Activated CD8-positive, alpha-beta memory T cell treated with anti-CD3 and anti-CD28 coated beads, Interleukin-2, amount 10 ng/mL, durations not matched to agents 7 days and 5 days (primary cell): Measurements from ENCODE around the gene GLTP. TPM values are rescaled to one million over a fixed set of nuclear protein-coding genes. Genes with fewer than 3 reads are reported as not detected.
A peak's percentile ranks its signal among the peaks of the same experiment; 100 is the strongest.

Source experiments
- ATAC-seq: fragments of 150-1000 bp; cut with Tn5 transposase; one replicate; pipeline ENCODE4 v1.10.0; 2021; ENCODE audit warnings: moderate library complexity
- CTCF ChIA-PET: fragments of 350-600 bp; sonication (Branson Sonifier 250); formaldehyde crosslinking; loops from one replicate; lab custom pipeline; 2021; ENCODE audit warnings: antibody characterized with exemption; lab: Charles Lee
- DNase-seq: peaks from one replicate; pipeline ENCODE4 v3.0.0-alpha.2; 2020
- H3K27ac Mint-ChIP-seq: one replicate; pipeline ENCODE4 v1.8.0; 2021; ENCODE audit warnings: mild to moderate bottlenecking, mixed read lengths
- H3K27me3 Mint-ChIP-seq: one replicate; pipeline ENCODE4 v1.8.0; 2021; ENCODE audit warnings: mixed read lengths
- H3K36me3 Mint-ChIP-seq: one replicate; pipeline ENCODE4 v1.8.0; 2021; ENCODE audit warnings: mild to moderate bottlenecking, mixed read lengths
- H3K4me1 Mint-ChIP-seq: one replicate; pipeline ENCODE4 v1.8.0; 2021; ENCODE audit warnings: mixed read lengths
- H3K4me3 Mint-ChIP-seq: one replicate; pipeline ENCODE4 v1.8.0; 2021; ENCODE audit warnings: mild to moderate bottlenecking, moderate library complexity, mixed read lengths
- H3K9me3 Mint-ChIP-seq: one replicate; pipeline ENCODE4 v1.8.0; 2022; ENCODE audit warnings: low read depth, mixed read lengths
- total RNA-seq, 2 experiments: library from RNA; stranded (reverse); gene quantifications; one replicate each; pipeline ENCODE4 v1.2.3, GENCODE V29; 2021

GLTP gene
- total RNA-seq, 2 experiments from 2014 or later: 16.3 to 19.2 TPM

- H3K27ac Mint-ChIP-seq: no peak overlapping the region
- no peaks in the 10 kb centered on the region for H3K9me3 Mint-ChIP-seq
- CTCF ChIA-PET: interaction anchor here (1.0 to 2.4 kb wide), 7 partner anchors 19 to 453 kb away, joined by 3 to 16 read pairs (median 4); partner anchors contain the start of gene TCHP
- no peak for ATAC-seq
- H3K4me1 Mint-ChIP-seq: peaks cover 31% of the 10 kb centered on the region
- no peaks in the 10 kb centered on the region for H3K36me3 Mint-ChIP-seq
- no peak for DNase-seq
- H3K27me3 Mint-ChIP-seq: no peaks in the 10 kb centered on the region
- peak overlapping the region; percentile 83 for H3K4me3 Mint-ChIP-seq
These were observed 1.4 kb upstream of the GLTP start for GRCh38 chr12:109881752-109882151.

- Mint-ChIP-seq H3K36me3 (no peaks in the 10 kb centered on the region), H3K27me3 (no peaks in the 10 kb centered on the region), H3K4me1 (peaks cover 37% of the 10 kb centered on the region), H3K27ac (peak overlapping the region; percentile 87), H3K4me3 (peak overlapping the region; percentile 83), H3K9me3 (no peaks in the 10 kb centered on the region)
- DNase-seq (no peak), ATAC-seq (no peak)
- CTCF ChIA-PET: interaction anchor here (2.0 to 2.4 kb wide), 2 partner anchors 20 to 28 kb away, joined by 8 to 16 read pairs; partner anchors contain the start of gene TCHP
These were observed 597 bp upstream of the GLTP start for GRCh38 chr12:109880938-109881337.

DNA sequence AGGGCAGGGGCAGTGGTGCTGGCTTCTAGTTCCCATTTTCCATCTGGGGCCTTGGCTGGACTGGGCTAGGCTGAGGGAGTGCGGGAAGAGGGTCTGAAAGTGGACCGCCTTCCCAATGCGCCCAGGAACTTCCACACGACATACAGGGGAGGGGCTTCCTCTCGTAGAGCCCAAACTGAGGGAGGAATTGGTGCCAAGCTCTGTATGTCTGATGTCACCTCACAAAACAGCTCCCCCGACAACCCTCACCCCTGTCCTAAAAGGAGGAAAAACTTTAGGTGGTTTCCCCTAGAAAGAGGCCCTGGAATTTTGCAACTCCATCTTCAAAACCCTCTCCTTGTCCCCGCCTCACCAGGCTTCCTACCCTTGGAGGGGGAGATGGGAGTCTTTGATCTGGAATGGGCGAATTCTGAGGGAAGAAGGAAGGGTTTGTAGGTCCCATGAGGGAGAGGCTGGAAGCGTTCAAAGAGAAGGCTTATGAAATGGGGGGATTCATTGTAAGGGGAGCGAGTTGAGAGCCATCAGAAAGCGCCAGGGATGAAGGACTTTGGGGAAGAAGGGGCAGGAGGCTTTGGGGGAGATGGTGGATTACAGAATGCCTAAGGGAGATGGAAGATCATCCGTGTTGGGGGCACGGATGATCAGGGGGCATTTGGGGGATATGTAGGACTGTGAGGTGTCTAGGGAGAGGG, 844 bp downstream of the GLTP start:
- peaks cover 46% of the 10 kb centered on the region for H3K4me1 Mint-ChIP-seq
- H3K4me3 Mint-ChIP-seq: peak overlapping the region; percentile 94
- H3K27me3 Mint-ChIP-seq: no peaks in the 10 kb centered on the region
- H3K36me3 Mint-ChIP-seq: no peaks in the 10 kb centered on the region
- DNase-seq (no peak), ATAC-seq (no peak)
- H3K9me3 Mint-ChIP-seq: no peaks in the 10 kb centered on the region
- CTCF ChIA-PET: interaction anchor here (0.8 to 4.4 kb wide), 3 partner anchors 9 to 73 kb away, joined by 3 to 29 read pairs (median 6); no protein-coding TSS in a partner anchor
- H3K27ac Mint-ChIP-seq: peak overlapping the region; percentile 83

GRCh38 chr12:109878749-109879148, 1.6 kb downstream of the GLTP start:
- Mint-ChIP-seq H3K4me3 (peak overlapping the region; percentile 94), H3K27me3 (no peaks in the 10 kb centered on the region), H3K27ac (no peak overlapping the region), H3K4me1 (peaks cover 46% of the 10 kb centered on the region), H3K9me3 (no peaks in the 10 kb centered on the region), H3K36me3 (no peaks in the 10 kb centered on the region)
- ATAC-seq (no peak), DNase-seq (no peak)
- CTCF ChIA-PET: interaction anchor here (0.8 to 4.4 kb wide), 5 partner anchors 10 to 73 kb away, joined by 3 to 29 read pairs (median 6); no protein-coding TSS in a partner anchor

GRCh38 chr12:109878247-109878625, 2.1 kb downstream of the GLTP start:
- H3K36me3 Mint-ChIP-seq: no peaks in the 10 kb centered on the region
- no peak overlapping the region for H3K27ac Mint-ChIP-seq
- DNase-seq (no peak), ATAC-seq (no peak)
- H3K9me3 Mint-ChIP-seq: no peaks in the 10 kb centered on the region
- H3K4me3 Mint-ChIP-seq: no peak overlapping the region
- H3K4me1 Mint-ChIP-seq: peaks cover 46% of the 10 kb centered on the region
- H3K27me3 Mint-ChIP-seq: no peaks in the 10 kb centered on the region
- CTCF ChIA-PET: interaction anchor here (1.0 to 4.4 kb wide), 5 partner anchors 25 to 73 kb away, joined by 3 to 29 read pairs (median 12); no protein-coding TSS in a partner anchor

DNA sequence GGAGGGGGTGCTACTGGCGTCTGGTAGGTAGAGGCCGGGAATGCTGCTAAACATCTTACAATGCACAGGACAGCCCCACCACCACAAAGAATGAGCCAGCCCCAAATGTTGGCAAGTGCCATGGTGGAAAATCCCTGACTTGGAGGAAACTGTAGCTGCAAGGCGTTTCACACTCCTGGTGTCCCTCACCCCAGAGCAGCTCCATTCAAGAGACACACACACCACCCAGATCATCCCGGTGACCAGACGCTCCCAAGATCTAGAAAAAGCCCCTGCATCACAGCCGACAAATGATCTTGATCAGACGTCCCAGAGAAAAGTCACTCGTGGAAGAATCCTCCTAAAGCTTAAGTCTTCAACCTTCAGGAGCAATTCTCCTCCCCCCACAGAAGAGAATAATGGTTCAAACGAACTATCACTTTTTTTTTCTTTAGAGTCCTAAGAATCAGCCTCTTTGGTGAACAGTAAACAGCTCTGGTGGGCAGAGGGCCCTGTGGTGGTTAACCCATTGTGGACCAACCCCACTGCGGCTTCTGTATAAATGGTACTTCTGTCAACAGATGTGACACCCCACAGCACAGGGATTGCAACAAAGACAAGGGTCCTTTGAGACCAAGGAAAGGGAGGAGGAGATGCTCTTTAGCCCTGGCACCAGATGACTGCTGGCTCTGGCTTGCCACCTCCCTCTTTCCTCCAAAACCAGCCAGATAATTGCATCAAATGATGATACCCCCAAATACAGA, 2.7 kb downstream of the GLTP start:
- peaks cover under 1% of the 10 kb centered on the region for H3K36me3 Mint-ChIP-seq
- no peaks in the 10 kb centered on the region for H3K9me3 Mint-ChIP-seq
- CTCF ChIA-PET: interaction anchor here (0.9 to 4.4 kb wide), 6 partner anchors 10 to 73 kb away, joined by 3 to 29 read pairs (median 8); no protein-coding TSS in a partner anchor
- ATAC-seq: no peak
- no peak for DNase-seq
- no peak overlapping the region for H3K27ac Mint-ChIP-seq
- H3K4me1 Mint-ChIP-seq: peaks cover 46% of the 10 kb centered on the region
- H3K4me3 Mint-ChIP-seq: no peak overlapping the region
- H3K27me3 Mint-ChIP-seq: no peaks in the 10 kb centered on the region

DNA sequence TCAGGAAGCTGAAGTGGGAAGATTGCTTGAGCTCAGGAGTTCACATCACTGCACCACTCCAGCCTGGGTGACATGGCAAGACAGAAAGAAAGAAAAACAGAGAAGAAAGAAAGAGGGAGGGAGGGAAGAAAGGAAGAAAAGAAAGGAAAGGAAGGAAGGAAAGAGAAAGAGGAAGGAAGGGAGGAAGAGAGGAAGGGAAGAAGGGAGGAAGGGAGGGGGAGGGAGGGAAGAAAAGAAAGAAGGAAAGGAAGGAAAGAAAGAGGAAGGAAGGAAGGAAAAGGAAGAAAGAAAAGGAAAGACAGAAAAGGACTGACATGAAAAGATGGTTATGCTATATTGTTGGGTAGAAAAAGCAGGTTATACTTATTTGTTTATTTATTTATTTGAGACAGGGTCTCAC, 3.9 kb downstream of the GLTP start:
- Mint-ChIP-seq H3K9me3 (no peaks in the 10 kb centered on the region), H3K4me3 (no peak overlapping the region), H3K4me1 (peaks cover 47% of the 10 kb centered on the region), H3K27ac (no peak overlapping the region), H3K27me3 (no peaks in the 10 kb centered on the region), H3K36me3 (peaks cover 3% of the 10 kb centered on the region)
- no peak for DNase-seq
- no peak for ATAC-seq
- CTCF ChIA-PET: interaction anchor here (0.6 to 4.4 kb wide), 6 partner anchors 17 to 432 kb away, joined by 3 to 29 read pairs (median 8); no protein-coding TSS in a partner anchor

DNA sequence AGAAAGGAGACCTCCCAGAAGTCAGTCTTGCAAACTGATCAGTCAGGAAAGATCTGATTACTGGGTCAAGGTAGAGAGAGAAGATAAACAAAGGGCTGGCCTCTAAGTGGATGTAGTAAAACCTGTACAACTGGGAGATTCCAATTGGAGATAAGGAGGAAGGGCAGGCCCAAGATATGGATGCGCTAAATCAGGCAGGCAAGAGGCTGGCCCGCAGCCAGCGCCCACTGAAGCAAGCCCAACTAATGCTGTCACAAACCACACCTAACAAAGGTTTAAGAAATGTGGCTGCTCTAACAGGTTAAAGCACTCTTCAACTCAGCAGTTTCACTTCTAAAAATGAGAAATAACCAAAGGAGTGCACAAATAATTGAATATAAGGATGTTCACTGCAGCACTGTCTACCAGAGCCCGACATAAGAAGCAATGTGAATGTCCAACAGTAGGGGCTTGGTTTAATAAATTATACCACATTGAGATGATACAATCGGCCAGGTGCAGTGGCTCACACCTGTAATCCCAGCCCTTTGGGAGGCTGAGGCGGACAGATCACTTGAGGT, 4.7 kb downstream of the GLTP start:
- DNase-seq: no peak
- Mint-ChIP-seq H3K27me3 (no peaks in the 10 kb centered on the region), H3K4me1 (peaks cover 43% of the 10 kb centered on the region), H3K4me3 (no peak overlapping the region), H3K27ac (no peak overlapping the region), H3K36me3 (peaks cover 5% of the 10 kb centered on the region), H3K9me3 (no peaks in the 10 kb centered on the region)
- ATAC-seq: no peak
- CTCF ChIA-PET: interaction anchor here (0.6 to 4.4 kb wide), 6 partner anchors 16 to 432 kb away, joined by 3 to 29 read pairs (median 8); no protein-coding TSS in a partner anchor

DNA sequence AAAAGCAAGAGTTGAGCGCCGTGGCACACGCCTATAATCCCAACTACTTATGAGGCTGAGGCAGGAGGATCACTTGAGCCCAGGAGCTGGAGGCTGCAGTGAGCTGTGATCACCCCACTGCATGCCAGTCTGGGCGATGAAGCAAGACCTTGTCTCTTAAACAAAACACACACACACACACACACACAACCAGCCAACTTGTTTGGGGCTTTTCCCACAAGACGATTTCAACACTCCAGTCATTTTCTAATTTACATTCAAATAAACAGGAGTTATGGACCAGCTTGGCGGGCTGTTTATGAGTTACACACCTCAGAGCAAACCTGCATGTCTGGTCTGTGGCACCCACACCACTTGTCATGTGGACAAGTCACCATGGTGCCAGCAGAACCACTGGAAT, 6.7 kb downstream of the GLTP start:
- Mint-ChIP-seq H3K4me1 (peaks cover 31% of the 10 kb centered on the region), H3K27ac (no peak overlapping the region), H3K4me3 (no peak overlapping the region), H3K36me3 (peaks cover 5% of the 10 kb centered on the region), H3K27me3 (no peaks in the 10 kb centered on the region), H3K9me3 (no peaks in the 10 kb centered on the region)
- no peak for ATAC-seq
- CTCF ChIA-PET: interaction anchor here (0.6 to 1.7 kb wide), 4 partner anchors 14 to 42 kb away, joined by 3 to 9 read pairs (median 4); no protein-coding TSS in a partner anchor
- DNase-seq: no peak

DNA sequence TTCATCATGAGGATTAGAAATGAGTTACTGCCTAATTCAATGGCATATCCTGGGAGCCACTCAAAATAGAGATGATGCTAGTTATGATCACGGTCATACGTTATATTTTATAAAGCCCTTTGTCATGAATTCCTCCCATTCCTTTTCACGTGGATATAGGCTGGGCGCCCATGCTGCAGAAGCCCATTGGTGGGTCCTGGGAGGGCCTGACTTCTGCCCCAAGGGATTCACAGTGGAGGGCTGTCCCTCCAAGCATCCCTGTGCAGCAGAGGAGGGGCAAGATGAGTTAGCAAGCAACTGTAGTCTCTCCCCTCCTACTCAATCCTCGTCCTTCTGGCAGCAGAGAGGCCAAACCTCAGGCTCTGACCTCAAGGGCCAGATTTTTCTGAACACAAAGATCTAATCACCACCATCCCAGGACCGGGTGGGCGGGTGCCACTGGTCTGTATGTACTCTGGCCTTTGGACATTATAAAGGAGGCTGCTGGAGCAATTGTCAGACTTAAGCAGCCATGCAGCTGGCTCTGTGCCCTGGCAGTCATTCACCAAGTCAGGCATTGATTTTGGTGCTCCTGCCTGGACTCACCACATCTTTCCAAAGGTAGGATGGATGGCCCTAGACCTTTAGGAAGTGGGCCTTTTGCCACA, 8.6 kb downstream of the GLTP start:
- CTCF ChIA-PET: no interaction called here
- Mint-ChIP-seq H3K27ac (no peak overlapping the region), H3K9me3 (no peaks in the 10 kb centered on the region), H3K4me1 (peaks cover 31% of the 10 kb centered on the region), H3K36me3 (peaks cover 5% of the 10 kb centered on the region), H3K27me3 (no peaks in the 10 kb centered on the region), H3K4me3 (no peak overlapping the region)
- DNase-seq: no peak
- no peak for ATAC-seq

DNA sequence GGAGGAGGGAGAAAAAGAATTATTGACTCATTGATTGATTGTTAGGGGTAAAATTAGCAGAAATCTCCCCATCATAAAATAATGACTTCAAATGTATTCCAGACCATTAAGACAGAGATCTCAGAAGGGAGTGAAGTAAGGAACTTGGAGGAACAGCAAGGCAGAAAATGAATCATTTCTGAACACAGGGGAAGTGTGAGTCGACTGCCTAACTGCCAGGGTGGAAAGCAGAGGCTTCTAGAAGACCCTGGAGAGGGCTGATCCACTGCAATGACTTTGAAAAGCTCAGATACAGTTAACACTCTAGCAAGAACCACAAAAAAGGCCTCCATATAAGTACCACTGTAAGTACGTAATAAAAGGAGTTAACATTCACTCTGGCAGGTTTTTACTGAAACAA, 9.7 kb downstream of the GLTP start:
- ATAC-seq (no peak), DNase-seq (no peak)
- Mint-ChIP-seq H3K9me3 (no peaks in the 10 kb centered on the region), H3K36me3 (peaks cover 5% of the 10 kb centered on the region), H3K4me3 (no peak overlapping the region), H3K4me1 (peaks cover 22% of the 10 kb centered on the region), H3K27me3 (no peaks in the 10 kb centered on the region), H3K27ac (no peak overlapping the region)
- CTCF ChIA-PET: no interaction called here

- no peak overlapping the region for H3K4me3 Mint-ChIP-seq
- DNase-seq (no peak), ATAC-seq (no peak)
- H3K36me3 Mint-ChIP-seq: peaks cover 5% of the 10 kb centered on the region
- H3K27ac Mint-ChIP-seq: no peak overlapping the region
- no peaks in the 10 kb centered on the region for H3K9me3 Mint-ChIP-seq
- CTCF ChIA-PET: interaction anchor here (1.3 to 5.8 kb wide), 2 partner anchors 15 to 23 kb away, joined by 8 to 24 read pairs; no protein-coding TSS in a partner anchor
- H3K4me1 Mint-ChIP-seq: peaks cover 33% of the 10 kb centered on the region
- no peaks in the 10 kb centered on the region for H3K27me3 Mint-ChIP-seq
These were observed 11.9 kb downstream of the GLTP start for GRCh38 chr12:109868182-109869051.
